Mesenteric fat pad (tissue), 1 donor: ENCODE results near the gene KAT2B. TPM values are rescaled to one million over a fixed set of nuclear protein-coding genes. Genes with fewer than 3 reads are reported as not detected.

Experiments
- DNase-seq: peaks from one replicate; pipeline ENCODE4 v3.0.0-alpha.2; 2020; ENCODE audit warnings: low spot score
- total RNA-seq: library from RNA; stranded (reverse); fragmentation: NEBNext Ultra II Directional; extraction: Animal tissue kit (Norgen Biotek cat#: 25700); gene quantifications from one replicate; pipeline ENCODE4 v1.2.1, GENCODE V29; 2021
- donor health status: DM: yes; HTN: yes; CAD: no.

Gene KAT2B
- total RNA-seq, 1 donor from 2014 or later: 35.2 TPM

- DNase-seq: no peak
Measured at GRCh38 chr3:20064796-20065564, 24.7 kb downstream of the KAT2B start.

- no peak for DNase-seq
Measured at GRCh38 chr3:20066079-20066478, 25.8 kb downstream of the KAT2B start.

- DNase-seq: no peak
Measured at GRCh38 chr3:20066850-20067617, 26.8 kb downstream of the KAT2B start.

GRCh38 chr3:20068512-20069177, 28.4 kb downstream of the KAT2B start:
- no peak for DNase-seq

- DNase-seq: no peak
Measured at GRCh38 chr3:20069178-20069532, 28.9 kb downstream of the KAT2B start.

- DNase-seq: no peak
Measured at GRCh38 chr3:20071175-20071574, 30.9 kb downstream of the KAT2B start.

GRCh38 chr3:20072422-20072821, 32.2 kb downstream of the KAT2B start:
- no peak for DNase-seq

- DNase-seq: no peak
Measured at GRCh38 chr3:20073068-20073467, 32.8 kb downstream of the KAT2B start.

GRCh38 chr3:20073683-20074082, 33.4 kb downstream of the KAT2B start:
- DNase-seq: no peak

- DNase-seq: no peak
Measured at GRCh38 chr3:20074226-20075063, 34.2 kb downstream of the KAT2B start.

GRCh38 chr3:20075197-20075596, 35.0 kb downstream of the KAT2B start:
- DNase-seq: no peak

- no peak for DNase-seq
Measured at GRCh38 chr3:20076296-20076997, 36.2 kb downstream of the KAT2B start.

GRCh38 chr3:20077068-20077467, 36.8 kb downstream of the KAT2B start:
- no peak for DNase-seq

- no peak for DNase-seq
Measured at GRCh38 chr3:20078194-20078714, 38.0 kb downstream of the KAT2B start.

GRCh38 chr3:20079621-20080020, 39.4 kb downstream of the KAT2B start:
- DNase-seq: no peak

GRCh38 chr3:20080956-20081554, 40.8 kb downstream of the KAT2B start:
- no peak for DNase-seq

- no peak for DNase-seq
Measured at GRCh38 chr3:20083253-20083652, 43.0 kb downstream of the KAT2B start.

- no peak for DNase-seq
Measured at GRCh38 chr3:20083953-20084352, 43.7 kb downstream of the KAT2B start.

- no peak for DNase-seq
Measured at GRCh38 chr3:20091331-20092047, 51.2 kb downstream of the KAT2B start.
